GM23338 (cell line): Measurements from ENCODE around the gene KRTAP22-2. TPM values are rescaled to one million over a fixed set of nuclear protein-coding genes. Genes with fewer than 3 reads are reported as not detected.

Source experiments
- ATAC-seq: fragments of 200-7000 bp; cut with Tn5 transposase; 3 replicates; pipeline ENCODE4 v1.9.1; 2020
- DNase-seq: peaks from one replicate; pipeline ENCODE4 v3.0.0-alpha.2; 2015; ENCODE audit warnings: low spot score
- H2AFZ ChIP-seq: fragments of 200-600 bp; sonication (generic); 2 replicates; pipeline ENCODE4 v1.8.0; 2016; ENCODE audit warnings: antibody characterized with exemption, mild to moderate bottlenecking, moderate library complexity
- H3F3A ChIP-seq: fragments of 200-600 bp; sonication (generic); replicated peaks from 2 replicates; pipeline ENCODE4 v1.8.0; 2017; ENCODE audit warnings: antibody characterized with exemption, mixed run types, low read depth
- H3K27ac ChIP-seq: fragments of 200-600 bp; sonication (generic); 2 replicates; pipeline ENCODE4 v1.6.1; 2016; ENCODE audit warnings: low read depth
- H3K27me3 ChIP-seq: fragments of 200-600 bp; sonication (generic); 2 replicates; pipeline ENCODE4 v1.8.0; 2016; ENCODE audit warnings: mild to moderate bottlenecking, mixed run types, moderate library complexity; ENCODE audit not compliant: insufficient read depth
- H3K36me3 ChIP-seq: fragments of 200-600 bp; sonication (generic); 2 replicates; pipeline ENCODE4 v1.8.0; 2016; ENCODE audit warnings: mild to moderate bottlenecking; ENCODE audit not compliant: insufficient read depth
- H3K4me1 ChIP-seq: fragments of 200-600 bp; sonication (generic); 2 replicates; pipeline ENCODE4 v1.8.0; 2016; ENCODE audit warnings: mild to moderate bottlenecking, moderate library complexity; ENCODE audit not compliant: insufficient read depth
- H3K4me2 ChIP-seq: fragments of 200-600 bp; sonication (generic); 2 replicates; pipeline ENCODE4 v1.7.1; 2017; ENCODE audit warnings: mixed run types
- H3K4me3 ChIP-seq: fragments of 200-600 bp; sonication (generic); 2 replicates; pipeline ENCODE4 v1.6.1; 2016; ENCODE audit warnings: mixed run types
- H3K79me2 ChIP-seq: fragments of 200-600 bp; sonication (generic); replicated peaks from 2 replicates; pipeline ENCODE4 v1.8.0; 2017; ENCODE audit warnings: mild to moderate bottlenecking; ENCODE audit not compliant: insufficient read depth
- H3K9me2 ChIP-seq: fragments of 200-600 bp; sonication (generic); 2 replicates; pipeline ENCODE4 v1.8.0; 2017; ENCODE audit not compliant: insufficient read depth
- H4K20me1 ChIP-seq: fragments of 200-600 bp; sonication (generic); replicated peaks from 2 replicates; pipeline ENCODE4 v1.8.0; 2017; ENCODE audit warnings: mild to moderate bottlenecking; ENCODE audit not compliant: insufficient read depth
- H3K27ac Mint-ChIP-seq: 2 replicates; pipeline ENCODE4 v1.8.0; 2020; ENCODE audit warnings: inconsistent platforms, mild to moderate bottlenecking, moderate library complexity, mixed read lengths
- H3K27me3 Mint-ChIP-seq: 3 replicates; pipeline ENCODE4 v1.8.0; 2022; ENCODE audit warnings: low read depth, mild to moderate bottlenecking, moderate library complexity, mixed read lengths, inconsistent platforms; ENCODE audit not compliant: insufficient read depth, poor library complexity
- H3K36me3 Mint-ChIP-seq: 3 replicates; pipeline ENCODE4 v1.8.0; 2021; ENCODE audit warnings: low read depth, mild to moderate bottlenecking, inconsistent platforms, moderate library complexity, mixed read lengths
- H3K4me1 Mint-ChIP-seq: 3 replicates; pipeline ENCODE4 v1.8.0; 2020; ENCODE audit warnings: mild to moderate bottlenecking, inconsistent platforms, mixed read lengths
- H3K4me3 Mint-ChIP-seq: 3 replicates; pipeline ENCODE4 v1.8.0; 2021; ENCODE audit warnings: moderate library complexity, mild to moderate bottlenecking, inconsistent platforms, mixed read lengths
- H3K9me3 Mint-ChIP-seq: 3 replicates; pipeline ENCODE4 v1.8.0; 2020; ENCODE audit warnings: moderate library complexity, mild to moderate bottlenecking, inconsistent platforms, mixed read lengths
- CREB1 ChIP-seq: fragments of 250-450 bp; sonication (Bioruptor Pico); IDR thresholded peaks from 2 replicates; pipeline ENCODE4 v1.5.0; 2020; ENCODE audit warnings: low read depth, mild to moderate bottlenecking, moderate library complexity
- CTCF ChIP-seq, 2 experiments: fragments of 200-600 bp in 1 of 2; sonication (generic) in 1 of 2; conservative IDR thresholded peaks; 2 replicates each; pipeline versions ENCODE4 v1.5.1 to v1.6.1; 2016 to 2017; ENCODE audit warnings: antibody characterized with exemption in 2 of 2, low read depth in 2 of 2, mild to moderate bottlenecking in 2 of 2, moderate library complexity in 1 of 2
- ETS1 ChIP-seq: IDR thresholded peaks from 2 replicates; pipeline ENCODE4 v1.6.1; 2016; ENCODE audit warnings: antibody characterized with exemption
- EZH2 ChIP-seq: fragments of 200-600 bp; sonication (generic); IDR thresholded peaks from one replicate; pipeline ENCODE4 v1.8.0; 2017; ENCODE audit warnings: antibody characterized with exemption, mild to moderate bottlenecking, low read depth; ENCODE audit not compliant: unreplicated experiment
- EZH2phosphoT487 ChIP-seq: fragments of 200-600 bp; sonication (generic); IDR thresholded peaks from one replicate; pipeline ENCODE4 v1.8.1; 2018; ENCODE audit warnings: antibody characterized with exemption; ENCODE audit not compliant: unreplicated experiment
- JUNB ChIP-seq: IDR thresholded peaks from one replicate; pipeline ENCODE4 v1.6.1; 2016; ENCODE audit warnings: antibody characterized with exemption; ENCODE audit not compliant: unreplicated experiment
- NANOG ChIP-seq: IDR thresholded peaks from 2 replicates; pipeline ENCODE4 v1.6.1; 2016; ENCODE audit warnings: antibody characterized with exemption, borderline replicate concordance
- POLR2AphosphoS5 ChIP-seq: IDR thresholded peaks from 2 replicates; pipeline ENCODE4 v1.6.1; 2016; ENCODE audit warnings: antibody characterized with exemption, low read depth
- REST ChIP-seq: IDR thresholded peaks from one replicate; pipeline ENCODE4 v1.6.1; 2018; ENCODE audit warnings: antibody characterized with exemption; ENCODE audit not compliant: unreplicated experiment
- STAT1 ChIP-seq: IDR thresholded peaks from one replicate; pipeline ENCODE4 v1.6.1; 2016; ENCODE audit warnings: antibody characterized with exemption; ENCODE audit not compliant: unreplicated experiment
- ZNF114 ChIP-seq: fragments of 250-450 bp; sonication (Bioruptor Pico); IDR thresholded peaks from 2 replicates; pipeline ENCODE4 v1.5.0; 2020; ENCODE audit warnings: mild to moderate bottlenecking, moderate library complexity
- ZNF331 ChIP-seq: fragments of 250-450 bp; sonication (Bioruptor Pico); IDR thresholded peaks from 2 replicates; pipeline ENCODE4 v1.5.0; 2020; ENCODE audit warnings: low read depth, mild to moderate bottlenecking, moderate library complexity
- ZNF462 ChIP-seq: fragments of 250-450 bp; sonication (Bioruptor Pico); IDR thresholded peaks from 2 replicates; pipeline ENCODE4 v1.5.0; 2020; ENCODE audit warnings: mild to moderate bottlenecking, moderate library complexity
- polyA plus RNA-seq: library from polyadenylated mRNA; unstranded; fragments of >200 nt; fragmentation: Nextera tagmentation; extraction: Ambion mirVana; gene quantifications from 2 replicates; pipeline ENCODE4 v1.2.1, GENCODE V29; 2016
- total RNA-seq: library from RNA; depleted of rRNA; stranded (reverse); fragments of >200 nt; shearing (Covaris generic); gene quantifications from 2 replicates; pipeline ENCODE4 v1.2.3, GENCODE V29; 2014

Gene KRTAP22-2
- total and polyA plus RNA-seq, 2 experiments from 2014 or later = not detected

- Mint-ChIP-seq H3K4me1 (no peaks in the 10 kb centered on the region), H3K4me3 (no peak overlapping the region), H3K36me3 (no peaks in the 10 kb centered on the region), H3K27me3 (no peaks in the 10 kb centered on the region), H3K9me3 (no peaks in the 10 kb centered on the region; the same call in 2 of the 3 replicates), H3K27ac (no peak overlapping the region)
- H3K27ac ChIP-seq = no peak overlapping the region
- no peak overlapping the region for H2AFZ ChIP-seq
- no peak for ATAC-seq
- TF ChIP-seq ZNF331 (no peak), STAT1 (no peak), POLR2AphosphoS5 (no peak), CTCF (conservative IDR thresholded peaks at IDR 0.05; ENCODE audit: low read depth in 2 of 2) (no peak), CREB1 (CRISPR knock-in tag) (no peak), NANOG (no peak), ZNF114 (CRISPR knock-in tag) (no peak), REST (no peak), JUNB (no peak), ZNF462 (no peak), EZH2 (no peak), EZH2phosphoT487 (no peak), ETS1 (no peak)
- no peaks in the 10 kb centered on the region for H3K36me3 ChIP-seq
- no peaks in the 10 kb centered on the region for H4K20me1 ChIP-seq
- H3K4me3 ChIP-seq = no peak overlapping the region
- no peaks in the 10 kb centered on the region for H3K27me3 ChIP-seq
- no peak for DNase-seq
- no peaks in the 10 kb centered on the region for H3F3A ChIP-seq
- H3K79me2 ChIP-seq = no peaks in the 10 kb centered on the region
- peaks cover 5% of the 10 kb centered on the region; the same call in 1 of the 2 replicates for H3K9me2 ChIP-seq
- H3K4me1 ChIP-seq = no peaks in the 10 kb centered on the region
- H3K4me2 ChIP-seq = no peak overlapping the region
Observed at GRCh38 chr21:30552782-30553181, 37.4 kb downstream of the KRTAP22-2 start.
